Right lobe of liver (tissue), 6 donors: ENCODE results near the gene SLC5A3. TPM values are rescaled to one million over a fixed set of nuclear protein-coding genes. Genes with fewer than 3 reads are reported as not detected.

Experiments
- ATAC-seq, 4 donors: fragments of 200-7000 bp; cut with Tn5 transposase; one replicate each; pipeline ENCODE4 v1.9.1; 2020; ENCODE audit warnings: mild to moderate bottlenecking in 4 of 4, moderate library complexity in 4 of 4
- DNase-seq, 3 donors: peaks; one replicate each; pipeline ENCODE4 v3.0.0-alpha.2; 2020
- H3K27ac ChIP-seq, 3 donors: fragments of 200-600 bp; one replicate each; pipeline ENCODE4 v1.8.0; 2022
- H3K27me3 ChIP-seq, 2 donors: fragments of 200-600 bp; one replicate each; pipeline ENCODE4 v1.8.0; 2022
- H3K36me3 ChIP-seq, 4 donors: fragments of 200-600 bp; sonication (generic) in 1 of 4; one replicate each; pipeline versions ENCODE4 v1.5.1 to v1.8.0; 2017 to 2022; ENCODE audit warnings: control low read depth in 1 of 4
- H3K4me1 ChIP-seq, 4 donors: fragments of 200-600 bp; sonication (generic) in 1 of 4; one replicate each; pipeline versions ENCODE4 v1.5.1 to v1.8.0; 2017 to 2022; ENCODE audit warnings: control low read depth in 1 of 4
- H3K4me3 ChIP-seq, 3 donors: fragments of 200-600 bp; one replicate each; pipeline ENCODE4 v1.8.0; 2022
- H3K9me3 ChIP-seq, 4 donors: fragments of 200-600 bp; sonication (generic) in 1 of 4; one replicate each; pipeline versions ENCODE4 v1.5.1 to v1.8.0; 2017 to 2022; ENCODE audit warnings: control low read depth in 1 of 4
- CTCF ChIP-seq, 4 donors: fragments of 200-600 bp in 3 of 4; fragments of 450-650 bp in 1 of 4; IDR thresholded peaks; one replicate each; pipeline versions ENCODE4 v1.5.1 to v1.8.0; 2016 to 2022; ENCODE audit warnings: antibody characterized with exemption in 4 of 4, mild to moderate bottlenecking in 2 of 4
- POLR2A ChIP-seq: fragments of 450-650 bp; IDR thresholded peaks from one replicate; pipeline ENCODE4 v1.6.1; 2017; ENCODE audit warnings: antibody characterized with exemption, mild to moderate bottlenecking
- WGBS: methylation state at CpG from one replicate; pipeline ENCODE4 v1.1.6; 2018; ENCODE audit warnings: low coverage, low lambda C conversion rate; ENCODE audit not compliant: insufficient coverage; ENCODE audit errors: missing lambda C conversion rate; 5-methylcytosine and 5-hydroxymethylcytosine counted together
- intact Hi-C, 2 donors: fragments of 100-400 bp; cut with DNase I; formaldehyde crosslinking; loops; one replicate each; pipeline versions ENCODE4 v1.11.2 to v1.14.1; 2022
- total RNA-seq, 6 experiments: library from RNA; depleted of rRNA in 2 of 6; stranded (reverse); fragments of >200 nt in 2 of 6; fragmentation: NEBNext Ultra II Directional in 3 of 6; extraction: Animal tissue kit (Norgen Biotek cat#: 25700) in 3 of 6; gene quantifications; one replicate each; pipeline versions ENCODE4 v1.1.0 to v1.2.4, GENCODE V29; 2016 to 2023
- donor health status: DM: no; HTN: yes; CAD: no.
- donor health status: DM: no; HTN: no; CAD: no.
- donor health status: DM: no; HTN: no; CAD: no.
- donor health status: DM: no; HTN: yes; CAD: no.
- donor health status: DM: no; HTN: yes; CAD: no.

Gene SLC5A3
- total RNA-seq, 6 experiments from 2014 or later = 8.0 to 12.7 (median 10.1) TPM

- H3K36me3 ChIP-seq = no peaks in the 10 kb centered on the region
- peak in 2 of 3 donors; percentile 33 to 60 for DNase-seq
- intact Hi-C loops = no loop called here
- peaks cover 0 to 17% (median 3%) of the 10 kb centered on the region in 4 donors for H3K4me1 ChIP-seq
- peak; percentile 73 to 82 (median 78) for ATAC-seq
- H3K4me3 ChIP-seq = no peak overlapping the region
- WGBS = 40% methylated on average over 8 of the region's 11 CpGs
- H3K27me3 ChIP-seq = no peaks in the 10 kb centered on the region
- H3K9me3 ChIP-seq = no peaks in the 10 kb centered on the region
- no peak overlapping the region for H3K27ac ChIP-seq
- TF ChIP-seq CTCF (IDR thresholded peaks at IDR 0.05) = no peak
- TF ChIP-seq POLR2A = no peak
Measured at GRCh38 chr21:34037009-34037795, 36.2 kb upstream of the SLC5A3 start.

GRCh38 chr21:34039678-34040382 is 33.5 kb upstream of the SLC5A3 start:
- peak; percentile 78 to 86 (median 82) for ATAC-seq
- Histone ChIP-seq H3K4me3 (no peak overlapping the region), H3K27ac (peak overlapping the region in 2 of 3 donors; percentile 51 to 65), H3K4me1 (peaks cover 0 to 17% (median 3%) of the 10 kb centered on the region in 4 donors), H3K9me3 (no peaks in the 10 kb centered on the region), H3K36me3 (no peaks in the 10 kb centered on the region), H3K27me3 (no peaks in the 10 kb centered on the region)
- TF ChIP-seq CTCF (IDR thresholded peaks at IDR 0.05) = peak in 1 of 4 donors; percentile 16
- no peak for TF ChIP-seq POLR2A
- WGBS = 22% methylated on average over 10 of the region's 10 CpGs
- peak in 2 of 3 donors; percentile 42 to 74 for DNase-seq
- intact Hi-C loops = no loop called here

- ATAC-seq (no peak), DNase-seq (no peak)
- H3K27ac ChIP-seq = no peak overlapping the region
- TF ChIP-seq CTCF (IDR thresholded peaks at IDR 0.05) = no peak
- no peak for TF ChIP-seq POLR2A
- intact Hi-C loops = no loop called here
- WGBS = 83% methylated on average over 1 of the region's 1 CpG
- H3K4me3 ChIP-seq = no peak overlapping the region
- no peaks in the 10 kb centered on the region for H3K9me3 ChIP-seq
- peaks cover 0 to 11% (median 3%) of the 10 kb centered on the region in 4 donors for H3K4me1 ChIP-seq
- no peaks in the 10 kb centered on the region for H3K36me3 ChIP-seq
- no peaks in the 10 kb centered on the region for H3K27me3 ChIP-seq
Measured at GRCh38 chr21:34042735-34043134, 30.6 kb upstream of the SLC5A3 start.

GRCh38 chr21:34043333-34043732 is 30.0 kb upstream of the SLC5A3 start:
- peaks cover 0 to 8% (median 3%) of the 10 kb centered on the region in 4 donors for H3K4me1 ChIP-seq
- H3K27ac ChIP-seq = no peak overlapping the region
- 84% methylated on average over 4 of the region's 4 CpGs for WGBS
- no peaks in the 10 kb centered on the region for H3K36me3 ChIP-seq
- H3K27me3 ChIP-seq = no peaks in the 10 kb centered on the region
- no peak for DNase-seq
- no peak for TF ChIP-seq POLR2A
- no peak for TF ChIP-seq CTCF (IDR thresholded peaks at IDR 0.05)
- no peaks in the 10 kb centered on the region for H3K9me3 ChIP-seq
- no peak overlapping the region for H3K4me3 ChIP-seq
- intact Hi-C loops = no loop called here
- ATAC-seq = no peak
